GM18867 (cell line): Measurements from ENCODE around the gene RNU7-1.
"Not testable (repeated sequence)": the region's sequence is repeated elsewhere in the genome, so short reads cannot be mapped to it uniquely, and the experiment has no call there.

Experiments
- ATAC-seq: cut with Tn5 transposase; IDR thresholded peaks from one replicate; pipeline ENCODE4 v1.9.1; 2021; ENCODE audit warnings: mild to moderate bottlenecking, moderate library complexity; ENCODE audit not compliant: unreplicated experiment

The RNU7-1 gene

GRCh38 chr12:6943722-6944380 is at the start of gene RNU7-1, which contains the start of gene C12orf57:
RNU7-1 (plus strand) TSS chr12:6943816.
C12orf57 (plus strand) TSS chr12:6944022; CDS start chr12:6944122, 100 bp downstream.
- peak; percentile 29 for ATAC-seq

- ATAC-seq = no peak
Observed at GRCh38 chr12:6894321-6894720, 49.3 kb upstream of the RNU7-1 start.

GRCh38 chr12:6896846-6897435 is 46.7 kb upstream of the RNU7-1 start:
- ATAC-seq = no peak

GRCh38 chr12:6899427-6899826 is 44.2 kb upstream of the RNU7-1 start:
- ATAC-seq = no peak

- ATAC-seq = no peak
Observed at GRCh38 chr12:6899837-6900519, 43.6 kb upstream of the RNU7-1 start.

- no peak for ATAC-seq
Observed at GRCh38 chr12:6902448-6902847, 41.2 kb upstream of the RNU7-1 start.

- no peak for ATAC-seq
Observed at GRCh38 chr12:6903722-6904121, 39.9 kb upstream of the RNU7-1 start.

GRCh38 chr12:6904280-6905276 is 39.0 kb upstream of the RNU7-1 start, which contains the start of gene LRRC23:
LRRC23 (plus strand) TSS chr12:6904822; CDS start chr12:6905634, 812 bp downstream.
- ATAC-seq = peak; percentile 92

- no peak for ATAC-seq
Observed at GRCh38 chr12:6905414-6906040, 38.1 kb upstream of the RNU7-1 start.

- ATAC-seq = not testable (repeated sequence)
Observed at GRCh38 chr12:6908141-6908540, 35.5 kb upstream of the RNU7-1 start.

GRCh38 chr12:6909421-6910145 is 34.0 kb upstream of the RNU7-1 start:
- no peak for ATAC-seq

GRCh38 chr12:6912164-6912935 is 31.3 kb upstream of the RNU7-1 start:
- no peak for ATAC-seq

- ATAC-seq = peak; percentile 72
Observed at GRCh38 chr12:6914246-6914946, 29.2 kb upstream of the RNU7-1 start, which contains the start of gene ENO2. ENO2 (plus strand) TSS chr12:6914580; CDS start chr12:6915833, 1,253 bp downstream.

- ATAC-seq = no peak
Observed at GRCh38 chr12:6914947-6915788, 28.4 kb upstream of the RNU7-1 start.

- ATAC-seq = no peak
Observed at GRCh38 chr12:6915789-6916285, 27.8 kb upstream of the RNU7-1 start.

GRCh38 chr12:6916426-6917200 is 27.0 kb upstream of the RNU7-1 start:
- ATAC-seq = no peak
